ENCODE data around the gene WWP2.

Gene WWP2

GRCh38 chr16:69927056-69927757 is 165.1 kb downstream of the WWP2 start:
- no peak for DNase-seq (ENCODE audit: low read depth)

GRCh38 chr16:69928856-69929400 is 166.8 kb downstream of the WWP2 start:
- no peak for DNase-seq (ENCODE audit: low read depth)

GRCh38 chr16:69929480-69929879 is 167.3 kb downstream of the WWP2 start:
- DNase-seq (ENCODE audit: low read depth) = no peak

DNA sequence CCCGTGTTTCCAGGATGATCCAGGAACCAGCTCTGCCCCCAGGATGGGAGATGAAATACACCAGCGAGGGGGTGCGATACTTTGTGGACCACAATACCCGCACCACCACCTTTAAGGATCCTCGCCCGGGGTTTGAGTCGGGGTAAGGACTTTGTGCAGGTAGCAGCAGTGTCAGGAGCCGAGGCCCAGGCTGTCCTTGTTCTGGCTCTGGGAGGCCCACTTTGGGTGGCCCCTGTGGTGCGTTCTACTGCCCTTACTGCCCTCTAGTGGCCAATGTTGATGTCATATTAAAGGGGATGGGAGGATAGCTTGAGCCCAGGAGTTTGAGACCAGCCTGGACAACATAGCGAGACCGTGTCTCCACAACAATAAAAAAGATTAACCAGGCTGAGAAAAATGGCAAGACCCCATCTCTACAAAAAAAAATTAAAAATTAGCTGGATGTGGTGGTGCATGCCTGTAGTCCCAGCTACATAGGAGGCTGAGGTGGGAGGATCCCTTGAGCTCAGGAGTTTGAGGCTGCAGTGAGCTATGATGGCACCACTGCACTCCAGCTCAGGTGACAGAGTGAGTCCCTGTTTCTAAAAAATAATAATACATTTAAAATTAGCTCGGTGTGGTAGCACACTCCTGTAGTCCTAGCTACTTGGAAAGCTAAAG is 168.1 kb downstream of the WWP2 start:
- DNase-seq (ENCODE audit: low read depth) = peak; percentile 30

- DNase-seq (ENCODE audit: low read depth) = no peak
Observed at GRCh38 chr16:69931631-69932030, 169.5 kb downstream of the WWP2 start.

DNA sequence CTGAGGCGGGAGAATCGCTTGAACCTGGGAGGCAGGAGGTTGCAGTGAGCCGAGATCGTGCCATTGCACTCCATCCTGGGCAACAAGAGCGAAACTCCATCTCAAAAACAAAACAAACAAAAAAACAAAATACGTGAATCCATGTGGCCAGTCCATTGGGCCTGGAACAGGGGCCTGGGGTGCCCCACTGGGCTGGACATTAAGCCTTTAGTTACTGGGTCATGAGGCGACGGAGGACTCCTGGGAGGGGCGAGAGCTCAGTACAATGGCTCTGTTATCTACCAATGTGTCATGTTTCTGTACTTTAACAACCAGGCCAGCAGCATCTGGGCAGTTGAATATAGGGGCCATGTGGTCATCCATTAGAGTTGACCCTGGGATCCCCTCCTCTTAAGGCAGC is 170.1 kb downstream of the WWP2 start:
- no peak for DNase-seq (ENCODE audit: low read depth)

DNA sequence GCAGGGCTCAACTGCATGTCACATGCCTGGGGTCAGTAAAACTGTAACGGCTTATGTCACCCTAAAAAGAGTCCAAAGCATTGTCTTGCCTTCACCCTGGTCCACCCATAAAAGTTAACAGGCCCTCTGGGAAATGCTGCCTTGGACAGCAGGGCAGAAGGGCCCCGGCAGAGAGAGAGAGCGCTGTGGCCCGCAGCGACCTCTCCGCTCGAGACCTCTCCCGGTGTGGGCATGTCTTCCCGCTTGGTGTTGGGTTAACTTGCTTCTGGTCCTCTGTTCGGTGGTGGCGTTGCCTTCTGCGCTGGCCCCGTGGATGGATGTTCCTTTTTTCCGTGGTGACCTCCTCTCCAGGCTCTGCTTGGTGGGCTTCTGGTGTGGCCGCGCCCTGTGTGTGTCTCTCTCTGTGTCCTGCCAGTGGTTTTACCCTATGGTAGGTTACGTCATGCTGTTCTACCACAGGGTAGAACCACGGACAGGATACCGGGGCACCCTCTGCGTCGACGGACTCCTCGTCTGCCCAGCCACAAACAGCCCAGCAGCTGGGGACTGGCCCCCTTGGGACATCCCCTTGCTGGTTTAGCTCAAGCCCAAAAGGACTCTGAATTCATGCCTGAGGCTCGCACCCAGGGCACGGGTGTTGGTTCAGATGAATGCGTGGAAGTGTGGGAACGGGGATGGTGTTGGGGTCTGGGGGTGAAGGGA is 170.7 kb downstream of the WWP2 start:
- DNase-seq (ENCODE audit: low read depth) = no peak

- DNase-seq (ENCODE audit: low read depth) = no peak
Observed at GRCh38 chr16:69934044-69934443, 171.9 kb downstream of the WWP2 start.

DNA sequence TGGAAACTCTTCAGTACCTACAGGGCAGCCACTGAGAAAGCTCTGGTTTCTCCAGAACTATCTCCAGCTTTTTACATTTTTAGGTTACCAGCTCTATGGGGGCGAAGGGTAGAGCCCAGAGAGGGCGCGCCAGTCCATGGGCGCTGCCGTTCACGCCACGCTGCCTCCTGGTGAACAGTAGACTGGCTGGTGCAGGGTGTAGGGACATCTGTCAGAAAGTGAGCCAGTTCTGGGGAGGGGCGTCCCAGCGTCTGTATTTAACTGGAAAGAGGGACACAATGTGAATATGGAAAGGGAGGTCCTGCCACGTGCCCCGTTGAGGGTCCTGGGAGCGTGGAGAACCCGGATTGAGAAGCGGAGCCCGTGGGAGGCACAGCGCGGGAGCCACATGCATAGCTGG is 172.6 kb downstream of the WWP2 start:
- DNase-seq (ENCODE audit: low read depth) = no peak

GRCh38 chr16:69935278-69935711 is 173.2 kb downstream of the WWP2 start:
- no peak for DNase-seq (ENCODE audit: low read depth)

GRCh38 chr16:69935740-69936139 is 173.6 kb downstream of the WWP2 start:
- DNase-seq (ENCODE audit: low read depth) = no peak

DNA sequence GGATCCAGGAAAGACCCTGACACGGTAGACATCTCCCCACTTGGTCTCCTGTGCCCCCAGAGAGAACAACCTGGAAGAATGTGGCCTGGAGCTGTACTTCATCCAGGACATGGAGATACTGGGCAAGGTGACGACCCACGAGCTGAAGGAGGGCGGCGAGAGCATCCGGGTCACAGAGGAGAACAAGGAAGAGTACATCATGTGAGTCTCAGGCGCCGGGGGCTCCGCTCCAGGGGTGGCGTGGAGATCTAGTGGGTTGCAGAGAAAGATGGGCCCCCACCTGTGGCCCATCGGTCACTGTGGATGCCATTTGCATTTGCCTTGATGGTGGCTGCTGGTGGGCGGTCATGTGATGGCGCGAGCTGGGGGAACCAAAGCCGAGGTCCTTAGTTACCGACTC is 174.1 kb downstream of the WWP2 start:
- no peak for DNase-seq (ENCODE audit: low read depth)

- DNase-seq (ENCODE audit: low read depth) = no peak
Observed at GRCh38 chr16:69936751-69937211, 174.6 kb downstream of the WWP2 start.

- no peak for DNase-seq (ENCODE audit: low read depth)
Observed at GRCh38 chr16:69937465-69937951, 175.4 kb downstream of the WWP2 start.

DNA sequence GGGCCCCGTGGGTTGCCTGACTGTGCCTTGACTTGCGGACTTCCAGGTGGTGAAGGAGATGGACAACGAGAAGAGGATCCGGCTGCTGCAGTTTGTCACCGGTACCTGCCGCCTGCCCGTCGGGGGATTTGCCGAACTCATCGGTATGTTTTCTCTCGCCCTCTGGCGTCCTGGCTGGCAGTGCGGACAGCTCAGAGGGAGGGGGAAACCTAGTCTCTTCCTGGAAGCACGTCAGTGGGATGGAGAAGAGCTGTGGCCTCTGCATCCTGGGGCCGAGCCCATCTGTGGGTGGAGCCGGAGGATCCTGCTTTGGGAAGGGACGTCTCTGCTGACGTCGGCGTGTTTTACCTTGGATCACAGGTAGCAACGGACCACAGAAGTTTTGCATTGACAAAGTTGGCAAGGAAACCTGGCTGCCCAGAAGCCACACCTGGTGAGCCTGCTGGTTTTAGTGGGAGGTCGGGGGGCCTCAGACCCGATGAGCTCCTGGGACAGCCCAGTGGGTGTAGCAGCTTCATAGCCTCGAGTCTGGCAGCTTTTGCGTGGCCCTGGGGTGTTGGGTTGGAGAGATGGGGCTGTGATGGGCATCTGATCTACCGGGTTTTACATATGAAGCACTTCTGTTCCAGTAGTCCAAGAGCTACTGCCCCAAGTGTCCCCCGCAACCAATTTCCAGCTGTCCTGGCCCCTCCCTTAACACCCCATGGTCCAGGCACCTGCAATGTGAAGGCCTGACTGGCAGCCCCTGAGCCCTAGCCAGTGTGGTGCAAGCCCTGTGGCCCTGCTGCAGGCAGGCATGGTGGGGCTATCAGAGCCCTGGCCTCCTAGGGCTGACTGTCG is 177.1 kb downstream of the WWP2 start:
- no peak for DNase-seq (ENCODE audit: low read depth)

GRCh38 chr16:69939821-69940585 is 177.9 kb downstream of the WWP2 start:
- no peak for DNase-seq (ENCODE audit: low read depth)

DNA sequence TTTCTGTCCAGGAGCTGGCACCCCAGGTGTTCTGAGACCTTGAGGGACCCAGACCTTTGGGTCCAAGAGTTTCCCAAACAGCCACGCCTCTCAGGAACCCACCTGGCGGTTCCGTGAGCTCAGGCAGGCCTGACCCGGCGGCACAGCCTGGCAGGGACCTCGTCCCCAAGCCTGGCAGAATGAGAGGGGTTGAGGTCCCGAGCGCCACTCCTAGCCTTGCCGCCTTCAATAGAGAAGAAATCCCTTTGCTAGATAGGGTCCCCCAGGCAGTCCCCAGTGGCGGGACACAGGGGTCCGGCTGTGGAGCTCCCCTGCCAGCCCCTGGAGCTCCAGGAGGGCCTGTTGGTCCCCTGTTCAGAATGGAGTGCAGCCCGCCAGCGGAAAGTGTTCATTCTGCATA is 178.5 kb downstream of the WWP2 start:
- no peak for DNase-seq (ENCODE audit: low read depth)

DNA sequence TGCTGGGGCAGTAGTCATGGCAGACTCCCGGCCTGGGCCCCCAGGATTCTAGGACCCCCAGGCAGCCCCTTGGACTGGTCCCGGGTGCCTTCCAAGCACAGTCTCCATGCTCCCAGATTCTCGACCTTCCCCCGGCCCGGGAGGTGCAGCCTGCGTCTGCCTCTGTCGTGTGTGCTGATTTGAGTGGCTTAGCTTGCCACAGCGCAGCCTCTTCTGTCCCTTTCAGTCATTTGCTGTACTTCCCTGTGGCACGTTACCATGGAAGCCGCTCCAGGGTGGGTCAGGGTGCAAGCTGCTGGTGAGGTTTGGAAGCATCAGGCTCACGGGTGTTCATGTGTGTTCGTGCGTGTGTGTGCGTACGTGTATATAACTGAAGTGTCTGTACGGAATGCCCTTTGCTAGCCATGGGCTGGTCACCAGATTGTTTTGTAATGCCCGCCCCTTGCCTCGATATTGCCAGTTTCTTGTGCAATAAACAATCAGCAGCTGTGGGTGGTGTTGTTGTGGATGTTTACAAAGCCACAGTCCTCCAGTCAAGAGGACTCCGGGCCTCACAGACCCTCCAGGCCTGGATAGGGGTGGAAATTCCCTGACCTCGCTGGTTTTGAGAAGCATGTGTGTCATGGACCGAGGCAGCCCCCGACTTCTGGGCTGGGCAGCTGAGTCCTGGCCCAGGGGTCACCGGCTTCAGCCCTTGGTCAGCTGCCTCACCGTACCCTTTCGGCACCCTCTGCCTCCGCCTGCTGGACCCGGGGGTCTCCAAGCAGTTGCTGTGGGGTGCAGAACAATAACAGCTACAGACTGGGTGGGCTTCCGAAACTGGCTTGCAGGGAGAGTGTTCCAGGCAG is 179.3 kb downstream of the WWP2 start:
- no peak for DNase-seq (ENCODE audit: low read depth)

DNA sequence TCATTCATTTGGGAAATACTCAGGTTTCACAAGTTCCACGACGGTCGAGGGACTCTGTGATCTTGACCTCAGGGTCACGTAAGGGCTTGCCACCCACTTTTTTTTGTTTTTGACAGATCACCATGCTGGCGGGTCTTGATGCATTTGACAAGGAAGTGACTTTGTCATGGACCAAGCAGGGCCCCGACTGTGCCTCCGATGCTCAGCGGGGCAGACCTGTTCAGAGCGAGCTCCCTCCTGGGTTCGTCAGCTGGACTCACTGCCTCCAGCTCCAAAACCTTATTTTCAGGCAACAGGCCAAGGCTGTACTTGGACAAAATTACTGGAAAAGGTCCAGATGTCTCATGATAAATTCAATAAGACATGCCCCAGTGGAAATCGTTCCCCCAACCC is 180.0 kb downstream of the WWP2 start:
- no peak for DNase-seq (ENCODE audit: low read depth)

DNA sequence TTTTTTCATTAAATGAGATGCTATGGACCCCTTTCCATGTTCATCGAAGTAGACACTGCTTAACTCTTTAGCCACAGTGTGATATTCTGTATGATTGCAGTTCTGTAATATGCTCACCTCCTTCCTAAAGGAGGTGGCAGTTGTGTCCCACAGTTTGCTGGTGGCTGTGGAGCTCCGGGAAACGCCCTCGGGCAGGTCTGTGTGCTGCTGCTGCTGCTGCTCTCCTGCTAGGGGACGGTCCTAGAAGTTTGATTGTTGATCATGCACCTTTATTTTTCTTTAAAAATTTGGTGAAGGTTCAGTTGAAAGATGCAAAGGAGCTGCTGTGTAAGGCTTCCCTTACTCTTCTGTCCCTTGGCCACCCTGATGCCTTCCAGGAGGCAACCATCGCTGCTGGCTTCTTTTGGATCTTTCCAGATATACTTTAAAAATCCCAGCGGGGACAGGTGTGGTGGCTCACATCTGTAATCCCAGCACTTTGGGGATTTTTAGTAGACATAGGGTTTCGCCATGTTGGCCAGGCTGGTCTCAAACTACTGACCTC is 180.6 kb downstream of the WWP2 start:
- no peak for DNase-seq (ENCODE audit: low read depth)

Measured in GM04504 (cell line).